H9 (cell line): Measurements from ENCODE around the gene CELF4. TPM values are rescaled to one million over a fixed set of nuclear protein-coding genes. Genes with fewer than 3 reads are reported as not detected.

Experiments used
- DNase-seq: peaks from one replicate; pipeline ENCODE4 v3.0.0-alpha.2; 2017
- H2AFZ ChIP-seq: one replicate; pipeline ENCODE4 v1.6.1; 2013; ENCODE audit warnings: mild to moderate bottlenecking, low read length, control low read depth, moderate library complexity
- H2AK5ac ChIP-seq: 2 replicates; pipeline ENCODE4 v1.6.1; 2013; ENCODE audit warnings: low read length, control low read depth, mixed read lengths; ENCODE audit not compliant: insufficient read length
- H2BK120ac ChIP-seq: one replicate; pipeline ENCODE4 v1.6.1; 2013; ENCODE audit warnings: low read depth, mild to moderate bottlenecking, low read length, control low read depth, inconsistent platforms; ENCODE audit not compliant: poor library complexity, severe bottlenecking
- H2BK12ac ChIP-seq: 2 replicates; pipeline ENCODE4 v1.6.1; 2013; ENCODE audit warnings: low read length, control low read depth, mixed read lengths, low read depth; ENCODE audit not compliant: insufficient read length
- H2BK15ac ChIP-seq: 2 replicates; pipeline ENCODE4 v1.6.1; 2013; ENCODE audit warnings: low read depth, low read length, control low read depth
- H2BK20ac ChIP-seq: one replicate; pipeline ENCODE4 v1.6.1; 2013; ENCODE audit warnings: low read depth, mild to moderate bottlenecking, low read length, control low read depth, inconsistent platforms; ENCODE audit not compliant: poor library complexity, severe bottlenecking
- H2BK5ac ChIP-seq: 2 replicates; pipeline ENCODE4 v1.6.1; 2013; ENCODE audit warnings: low read length, control low read depth, mixed read lengths; ENCODE audit not compliant: insufficient read length
- H3K14ac ChIP-seq: 2 replicates; pipeline ENCODE4 v1.6.1; 2013; ENCODE audit warnings: low read length, control low read depth; ENCODE audit not compliant: insufficient read depth
- H3K18ac ChIP-seq: 2 replicates; pipeline ENCODE4 v1.6.1; 2013; ENCODE audit warnings: low read depth, mild to moderate bottlenecking, mixed read lengths, low read length, control low read depth; ENCODE audit not compliant: insufficient read length
- H3K23ac ChIP-seq: 2 replicates; pipeline ENCODE4 v1.6.1; 2013; ENCODE audit warnings: low read length, control low read depth, mixed read lengths, low read depth; ENCODE audit not compliant: insufficient read length
- H3K23me2 ChIP-seq: 2 replicates; pipeline ENCODE4 v1.6.1; 2013; ENCODE audit warnings: low read depth, mild to moderate bottlenecking, mixed read lengths, low read length, control low read depth; ENCODE audit not compliant: insufficient read length, poor library complexity, severe bottlenecking
- H3K27ac ChIP-seq: 2 replicates; pipeline ENCODE4 v1.5.1; 2013; ENCODE audit warnings: low read length, control low read depth, mixed read lengths, low read depth; ENCODE audit not compliant: insufficient read length
- H3K27me3 ChIP-seq: 2 replicates; pipeline ENCODE4 v1.6.1; 2013; ENCODE audit warnings: low read length, control low read depth, inconsistent platforms; ENCODE audit not compliant: insufficient read depth
- H3K4ac ChIP-seq: 2 replicates; pipeline ENCODE4 v1.6.1; 2013; ENCODE audit warnings: low read depth, mild to moderate bottlenecking, control low read depth, inconsistent platforms, low read length, moderate library complexity
- H3K4me1 ChIP-seq: 2 replicates; pipeline ENCODE4 v1.6.1; 2013; ENCODE audit warnings: low read length, control low read depth, inconsistent platforms; ENCODE audit not compliant: insufficient read depth
- H3K4me2 ChIP-seq: 2 replicates; pipeline ENCODE4 v1.6.1; 2013; ENCODE audit warnings: low read length, control low read depth, mixed read lengths; ENCODE audit not compliant: insufficient read length, insufficient read depth
- H3K56ac ChIP-seq: 2 replicates; pipeline ENCODE4 v1.6.1; 2013; ENCODE audit warnings: low read depth, mild to moderate bottlenecking, mixed read lengths, low read length, control low read depth; ENCODE audit not compliant: insufficient read length
- H3K79me1 ChIP-seq: 2 replicates; pipeline ENCODE4 v1.6.1; 2013; ENCODE audit warnings: low read depth, mild to moderate bottlenecking, moderate library complexity, low read length, control low read depth, inconsistent platforms; ENCODE audit not compliant: insufficient read depth, poor library complexity, severe bottlenecking
- H3K79me2 ChIP-seq: 2 replicates; pipeline ENCODE4 v1.6.1; 2013; ENCODE audit warnings: low read length, control low read depth, inconsistent platforms; ENCODE audit not compliant: insufficient read depth
- H3K9ac ChIP-seq: 2 replicates; pipeline ENCODE4 v1.6.1; 2013; ENCODE audit warnings: low read length, control low read depth, mixed read lengths; ENCODE audit not compliant: insufficient read length; ENCODE audit errors: extremely low read depth
- H3K9me3 ChIP-seq: one replicate; pipeline ENCODE4 v1.6.1; 2013; ENCODE audit warnings: low read depth, low read length, inconsistent platforms; ENCODE audit not compliant: control insufficient read depth
- H3T11ph ChIP-seq: one replicate; pipeline ENCODE4 v1.6.1; 2013; ENCODE audit warnings: mild to moderate bottlenecking, low read length, control low read depth, inconsistent platforms
- H4K20me1 ChIP-seq: one replicate; pipeline ENCODE4 v1.6.1; 2013; ENCODE audit not compliant: control insufficient read depth, insufficient read length, insufficient read depth
- H4K5ac ChIP-seq: 2 replicates; pipeline ENCODE4 v1.6.1; 2013; ENCODE audit warnings: low read depth, mild to moderate bottlenecking, mixed read lengths, low read length, control low read depth; ENCODE audit not compliant: insufficient read length
- H4K8ac ChIP-seq: replicated peaks from 2 replicates; pipeline ENCODE4 v1.6.1; 2013; ENCODE audit warnings: low read length, control low read depth, mixed read lengths, low read depth; ENCODE audit not compliant: insufficient read length
- H4K91ac ChIP-seq: 2 replicates; pipeline ENCODE4 v1.6.1; 2013; ENCODE audit warnings: low read depth, mild to moderate bottlenecking, moderate library complexity, mixed read lengths, low read length, control low read depth; ENCODE audit not compliant: insufficient read length
- H3K27ac Mint-ChIP-seq, 3 experiments: 2 replicates in 2 of 3; 3 replicates in 1 of 3; pipeline ENCODE4 v1.8.0; 2020 to 2021; ENCODE audit warnings: mixed read lengths in 3 of 3, mild to moderate bottlenecking in 1 of 3, moderate library complexity in 1 of 3
- H3K27me3 Mint-ChIP-seq: 2 replicates; pipeline ENCODE4 v1.8.0; 2021; ENCODE audit warnings: low read depth, mild to moderate bottlenecking, moderate library complexity, mixed read lengths
- H3K36me3 Mint-ChIP-seq, 3 experiments: 2 replicates in 2 of 3; 3 replicates in 1 of 3; pipeline ENCODE4 v1.8.0; 2020 to 2021; ENCODE audit warnings: low read depth in 3 of 3, mixed read lengths in 3 of 3; ENCODE audit not compliant: insufficient read depth in 1 of 3
- H3K4me1 Mint-ChIP-seq, 2 experiments: 2 replicates each; pipeline ENCODE4 v1.8.0; 2020; ENCODE audit warnings: mixed read lengths in 2 of 2
- H3K4me3 Mint-ChIP-seq, 2 experiments: 2 replicates in 1 of 2; 3 replicates in 1 of 2; pipeline ENCODE4 v1.8.0; 2020 to 2021; ENCODE audit warnings: mild to moderate bottlenecking in 2 of 2, mixed read lengths in 2 of 2, moderate library complexity in 1 of 2
- H3K9me3 Mint-ChIP-seq, 2 experiments: 2 replicates in 1 of 2; 3 replicates in 1 of 2; pipeline ENCODE4 v1.8.0; 2020; ENCODE audit warnings: mild to moderate bottlenecking in 2 of 2, mixed read lengths in 2 of 2, moderate library complexity in 1 of 2
- CTCF ChIP-seq: fragments of 200-600 bp; sonication (generic); conservative IDR thresholded peaks from 3 replicates; pipeline ENCODE4 v1.8.0; 2021; ENCODE audit warnings: antibody characterized with exemption, mild to moderate bottlenecking
- WGBS: extraction: QIAGEN DNeasy Blood & Tissue Kit; methylation state at CpG from one replicate; pipeline ENCODE4 v1.1.7; 2013; ENCODE audit warnings: missing lambda C conversion rate, low lambda C conversion rate, mixed read lengths; ENCODE audit not compliant: insufficient read length; ENCODE audit errors: extremely low coverage; 5-methylcytosine and 5-hydroxymethylcytosine counted together
- total RNA-seq: library from RNA; stranded (reverse); gene quantifications from 2 replicates; pipeline ENCODE4 v1.2.1, GENCODE V29; 2021

CELF4 gene
- total RNA-seq, 1 experiment from 2014 or later = 1.1 TPM

GRCh38 chr18:37496568-37496967 is 69.0 kb downstream of the CELF4 start:
- peaks cover 31% of the 10 kb centered on the region in 2 experiments for H3K4me1 Mint-ChIP-seq
- no peak overlapping the region for H3K27ac Mint-ChIP-seq
- Histone ChIP-seq H3K27ac (no peak overlapping the region), H3T11ph (no peak overlapping the region), H4K5ac (no peak overlapping the region), H2BK120ac (no peak overlapping the region), H3K23ac (no peak overlapping the region), H3K14ac (no peak overlapping the region), H3K23me2 (no peaks in the 10 kb centered on the region), H3K27me3 (no peaks in the 10 kb centered on the region), H3K9me3 (no peaks in the 10 kb centered on the region), H2BK15ac (no peak overlapping the region), H4K91ac (no peak overlapping the region), H2AFZ (no peak overlapping the region), H2BK20ac (no peak overlapping the region), H2BK12ac (no peak overlapping the region), H2BK5ac (no peak overlapping the region), H3K4ac (no peak overlapping the region), H3K9ac (no peak overlapping the region), H3K4me1 (peaks cover 6% of the 10 kb centered on the region; the same call in 1 of the 2 replicates), H3K79me2 (no peaks in the 10 kb centered on the region), H4K8ac (no peak overlapping the region), H2AK5ac (no peak overlapping the region), H3K79me1 (no peaks in the 10 kb centered on the region), H3K56ac (no peak overlapping the region), H4K20me1 (no peaks in the 10 kb centered on the region), H3K18ac (no peak overlapping the region), H3K4me2 (no peak overlapping the region)
- WGBS = no CpG with 5 or more reads among the region's 6 CpGs
- no peak for DNase-seq
- H3K27me3 Mint-ChIP-seq = peaks cover 17% of the 10 kb centered on the region
- no peak overlapping the region for H3K4me3 Mint-ChIP-seq
- H3K9me3 Mint-ChIP-seq = no peaks in the 10 kb centered on the region; a peak in 2 of 5 replicates
- no peak for TF ChIP-seq CTCF
- no peaks in the 10 kb centered on the region for H3K36me3 Mint-ChIP-seq
